Measurements from ENCODE around the gene TBKBP1. TPM values are rescaled to one million over a fixed set of nuclear protein-coding genes. Genes with fewer than 3 reads are reported as not detected.

The TBKBP1 gene
- total RNA-seq, 4 donors from 2014 or later: 3.1 to 12.7 (median 7.9) TPM

DNA sequence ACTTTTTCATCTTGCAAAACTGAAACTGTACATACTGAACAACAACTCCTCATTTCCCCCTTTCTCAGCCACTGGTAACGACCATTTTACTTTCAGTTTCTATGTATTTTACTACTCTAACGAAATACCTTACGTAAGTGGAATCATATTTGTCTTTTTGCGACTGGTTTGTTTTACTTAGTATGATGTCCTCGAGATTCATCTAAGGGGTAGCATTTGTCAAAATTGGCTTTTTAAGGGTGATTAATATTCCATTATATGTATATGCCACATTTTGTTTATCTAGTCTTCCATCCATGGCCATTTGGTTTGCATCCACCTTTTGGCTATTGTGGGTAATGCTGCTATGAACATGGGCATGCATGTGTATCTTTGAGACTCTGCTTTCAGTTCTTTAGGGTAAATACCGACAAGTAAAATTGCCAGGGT, 33.9 kb upstream of the TBKBP1 start:
- H3K4me1 ChIP-seq: peaks cover 0 to 25% (median 4%) of the 10 kb centered on the region in 3 donors
- no peaks in the 10 kb centered on the region for H3K9me3 ChIP-seq
- peak overlapping the region in 3 of 4 donors; percentile 15 to 60 (median 30) for H3K27ac ChIP-seq
- H3K27me3 ChIP-seq: no peaks in the 10 kb centered on the region
- H3K4me3 ChIP-seq: peak overlapping the region in 1 of 4 donors; percentile 34
- H3K36me3 ChIP-seq: peaks cover 43 to 100% (median 68%) of the 10 kb centered on the region in 3 donors
- 41 to 63% methylated on average over 6 of the region's 6 CpGs for WGBS, 2 donors
- no peak for DNase-seq
- intact Hi-C loops (cut with DNase I): no loop called here
- no peak for TF ChIP-seq POLR2A (IDR thresholded peaks at IDR 0.05)
- TF ChIP-seq, protein P1, sequence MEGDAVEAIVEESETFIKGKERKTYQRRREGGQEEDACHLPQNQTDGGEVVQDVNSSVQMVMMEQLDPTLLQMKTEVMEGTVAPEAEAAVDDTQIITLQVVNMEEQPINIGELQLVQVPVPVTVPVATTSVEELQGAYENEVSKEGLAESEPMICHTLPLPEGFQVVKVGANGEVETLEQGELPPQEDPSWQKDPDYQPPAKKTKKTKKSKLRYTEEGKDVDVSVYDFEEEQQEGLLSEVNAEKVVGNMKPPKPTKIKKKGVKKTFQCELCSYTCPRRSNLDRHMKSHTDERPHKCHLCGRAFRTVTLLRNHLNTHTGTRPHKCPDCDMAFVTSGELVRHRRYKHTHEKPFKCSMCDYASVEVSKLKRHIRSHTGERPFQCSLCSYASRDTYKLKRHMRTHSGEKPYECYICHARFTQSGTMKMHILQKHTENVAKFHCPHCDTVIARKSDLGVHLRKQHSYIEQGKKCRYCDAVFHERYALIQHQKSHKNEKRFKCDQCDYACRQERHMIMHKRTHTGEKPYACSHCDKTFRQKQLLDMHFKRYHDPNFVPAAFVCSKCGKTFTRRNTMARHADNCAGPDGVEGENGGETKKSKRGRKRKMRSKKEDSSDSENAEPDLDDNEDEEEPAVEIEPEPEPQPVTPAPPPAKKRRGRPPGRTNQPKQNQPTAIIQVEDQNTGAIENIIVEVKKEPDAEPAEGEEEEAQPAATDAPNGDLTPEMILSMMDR (IDR thresholded peaks at IDR 0.05): peak in 1 of 6 experiments; percentile 7

DNA sequence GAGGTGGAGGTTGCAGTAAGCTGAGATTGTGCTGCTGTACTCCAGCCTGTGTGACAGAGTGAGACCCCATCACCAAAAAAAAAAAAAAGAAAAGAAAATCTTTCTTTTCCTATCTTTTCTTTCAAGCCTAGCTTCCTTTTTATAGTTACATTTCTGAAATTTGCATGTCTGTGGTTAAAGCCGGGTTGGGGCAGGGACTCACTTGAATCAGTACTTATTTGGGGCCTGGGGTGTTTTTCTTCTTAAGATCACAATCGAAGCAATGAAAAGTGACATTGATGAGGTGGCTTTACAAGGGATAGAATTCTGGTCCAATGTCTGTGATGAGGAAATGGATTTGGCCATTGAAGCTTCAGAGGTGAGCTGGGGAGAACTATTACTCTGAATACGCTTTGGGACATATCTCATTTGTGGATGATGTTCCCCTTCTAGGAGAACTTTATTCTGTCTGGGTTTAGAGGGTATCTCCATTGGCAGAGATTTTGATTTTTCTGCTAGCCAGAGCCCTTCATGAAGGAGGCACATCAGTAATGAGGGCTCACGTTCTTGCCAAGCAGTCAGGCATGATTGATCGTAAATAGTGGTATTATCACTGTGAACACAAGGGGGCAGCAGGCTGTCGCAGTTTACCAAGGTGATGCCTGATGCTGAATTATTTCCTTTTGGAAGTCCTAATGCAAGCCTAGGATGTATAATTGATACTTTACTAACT, 29.9 kb upstream of the TBKBP1 start:
- H3K36me3 ChIP-seq: peaks cover 19 to 100% (median 50%) of the 10 kb centered on the region in 3 donors
- DNase-seq: no peak

DNA sequence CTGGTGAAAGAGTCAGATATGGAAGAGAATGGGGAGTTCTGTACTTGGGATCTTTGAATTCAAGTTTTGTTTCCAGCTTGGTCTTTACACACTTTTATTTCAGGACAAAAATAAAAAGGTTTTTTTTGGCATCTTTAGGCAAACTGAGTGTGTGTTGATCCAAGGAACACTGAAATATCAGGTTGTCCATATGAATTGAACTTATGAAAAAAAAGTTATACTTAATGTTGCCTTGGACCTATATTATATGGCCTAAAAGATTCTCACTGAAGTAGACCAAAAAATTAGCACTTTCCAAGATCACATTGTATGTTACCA, 29.4 kb upstream of the TBKBP1 start:
- no peak for TF ChIP-seq POLR2A (IDR thresholded peaks at IDR 0.05)
- TF ChIP-seq, protein P1 (IDR thresholded peaks at IDR 0.05): no peak
- DNase-seq: no peak
- peaks cover 17 to 100% (median 51%) of the 10 kb centered on the region in 3 donors for H3K36me3 ChIP-seq
- H3K27ac ChIP-seq: peak overlapping the region in 1 of 4 donors; percentile 49
- H3K4me1 ChIP-seq: peaks cover 0 to 6% (median 3%) of the 10 kb centered on the region in 3 donors
- no peaks in the 10 kb centered on the region for H3K27me3 ChIP-seq
- intact Hi-C loops (cut with DNase I): no loop called here
- no peaks in the 10 kb centered on the region for H3K9me3 ChIP-seq
- H3K4me3 ChIP-seq: no peak overlapping the region

More for the DNA sequence above, 29.9 kb upstream of the TBKBP1 start:
- Histone ChIP-seq H3K4me3 (no peak overlapping the region), H3K9me3 (no peaks in the 10 kb centered on the region), H3K27me3 (no peaks in the 10 kb centered on the region), H3K27ac (peak overlapping the region in 1 of 4 donors; percentile 49), H3K4me1 (peaks cover 0 to 11% (median 3%) of the 10 kb centered on the region in 3 donors)
- intact Hi-C loops (cut with DNase I): no loop called here
- whole genome bisulfite sequencing, 2 donors: 34 to 39% methylated on average over 6 of the region's 6 CpGs
- TF ChIP-seq, protein P1 (IDR thresholded peaks at IDR 0.05): peak; percentile 61 to 76 (median 64)
- no peak for TF ChIP-seq POLR2A (IDR thresholded peaks at IDR 0.05)

DNA sequence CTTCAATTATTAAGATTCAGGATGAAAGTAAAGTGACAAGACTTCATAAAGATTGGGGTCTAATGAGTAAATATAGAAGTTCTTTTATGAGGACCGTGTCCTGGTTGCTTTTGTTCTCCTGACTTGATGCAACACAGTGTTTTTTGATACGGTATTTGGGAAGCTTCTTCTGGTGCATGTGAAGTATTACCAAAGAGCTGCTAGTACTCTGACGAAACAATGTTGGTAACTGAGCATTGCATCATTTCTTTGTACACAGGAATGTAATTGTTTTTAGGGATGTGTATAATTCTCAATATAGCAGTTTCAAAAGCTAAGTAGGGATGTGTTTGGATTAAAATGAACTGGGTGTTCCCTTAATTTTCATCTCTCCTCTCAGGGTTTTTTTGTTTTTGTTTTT, 28.3 kb upstream of the TBKBP1 start:
- Histone ChIP-seq H3K27me3 (no peaks in the 10 kb centered on the region), H3K36me3 (peaks cover 27 to 100% (median 61%) of the 10 kb centered on the region in 3 donors), H3K27ac (peak overlapping the region in 2 of 4 donors; percentile 11 to 36), H3K4me3 (no peak overlapping the region), H3K4me1 (peaks cover 0 to 5% (median 0%) of the 10 kb centered on the region in 3 donors), H3K9me3 (no peaks in the 10 kb centered on the region)
- no peak for DNase-seq
- no peak for TF ChIP-seq POLR2A (IDR thresholded peaks at IDR 0.05)
- TF ChIP-seq, protein P1 (IDR thresholded peaks at IDR 0.05): no peak
- intact Hi-C loops (cut with DNase I): no loop called here
- 59 to 63% methylated on average over 3 of the region's 3 CpGs for WGBS, 2 donors

DNA sequence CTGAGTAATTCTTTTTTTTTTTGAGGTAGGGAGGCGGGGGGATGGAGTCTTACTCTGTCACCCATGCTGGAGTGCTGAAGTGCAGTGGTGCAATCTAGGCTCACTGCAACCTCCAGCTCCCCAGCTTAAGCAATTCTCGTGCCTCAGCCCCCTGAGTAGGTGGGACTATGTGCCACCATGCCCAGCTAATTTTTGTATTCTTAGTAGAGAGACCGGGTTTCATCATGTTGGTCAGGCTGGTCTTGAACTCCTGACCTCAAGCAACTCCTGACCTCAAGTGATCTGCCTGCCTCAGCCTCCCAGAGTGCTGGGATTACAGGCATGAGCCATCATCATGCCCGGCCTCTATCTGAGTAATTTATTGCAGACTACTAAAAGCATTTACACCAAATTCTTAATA, 24.9 kb upstream of the TBKBP1 start:
- TF ChIP-seq, protein P1 (IDR thresholded peaks at IDR 0.05): no peak
- no peak for TF ChIP-seq POLR2A (IDR thresholded peaks at IDR 0.05)
- DNase-seq: no peak
- no peaks in the 10 kb centered on the region for H3K9me3 ChIP-seq
- H3K27ac ChIP-seq: no peak overlapping the region
- no peaks in the 10 kb centered on the region for H3K27me3 ChIP-seq
- no peak overlapping the region for H3K4me3 ChIP-seq
- H3K4me1 ChIP-seq: peaks cover 0 to 3% (median 0%) of the 10 kb centered on the region in 3 donors
- H3K36me3 ChIP-seq: peaks cover 42 to 100% (median 72%) of the 10 kb centered on the region in 3 donors
- intact Hi-C loops (cut with DNase I): no loop called here
- WGBS, 2 donors: 86 to 92% methylated on average over 4 of the region's 4 CpGs

Data from esophagus squamous epithelium (tissue), 5 donors.